ENCODE measurements around the gene BMP8B.

DNA sequence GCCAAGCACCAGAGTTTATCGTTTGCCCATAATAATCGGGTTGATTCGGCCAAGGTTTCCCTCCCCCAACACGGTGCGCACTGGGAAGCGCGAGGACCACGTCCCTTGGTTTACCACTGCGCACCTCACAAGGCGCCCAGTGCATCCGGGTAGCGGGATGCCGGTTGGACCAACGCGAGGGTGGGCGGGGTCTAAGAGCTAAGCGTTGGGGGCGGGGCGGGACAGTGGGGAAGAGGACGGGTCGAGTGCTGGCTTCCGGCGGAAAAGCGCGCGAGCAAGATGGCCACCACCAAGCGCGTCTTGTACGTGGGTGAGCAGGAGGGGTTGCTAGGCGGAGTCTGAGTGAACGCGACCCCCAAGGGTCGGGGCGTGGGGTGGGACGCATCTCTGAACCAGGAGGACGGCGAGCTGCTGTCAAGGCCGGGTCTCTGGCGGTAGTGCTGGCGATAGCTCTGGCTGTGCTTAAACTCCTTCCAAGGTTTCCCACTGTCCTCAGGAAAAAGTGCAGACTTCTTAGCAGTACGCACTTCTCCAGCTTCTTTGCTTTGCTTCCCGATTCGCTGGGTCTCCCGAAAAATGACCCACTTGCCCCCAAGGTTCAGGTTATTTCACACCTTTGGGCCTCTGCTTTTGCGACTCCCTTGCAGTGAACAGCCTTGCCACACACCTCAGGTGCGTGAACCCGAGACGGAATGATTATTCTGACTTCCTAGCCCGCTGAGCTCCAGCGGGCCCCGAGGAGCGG, 49.9 kb downstream of the BMP8B start, which contains the start of gene PPIE:
- TF ChIP-seq EZH2phosphoT487 (IDR thresholded peaks at IDR 0.05; ENCODE audit: low read depth, severe bottlenecking, unreplicated experiment) (no peak), EZH2 (IDR thresholded peaks at IDR 0.05; ENCODE audit: borderline replicate concordance) (no peak)

Data from hepatocyte (in vitro differentiated cells).